ENCODE data around the gene UNK.

UNK gene

DNA sequence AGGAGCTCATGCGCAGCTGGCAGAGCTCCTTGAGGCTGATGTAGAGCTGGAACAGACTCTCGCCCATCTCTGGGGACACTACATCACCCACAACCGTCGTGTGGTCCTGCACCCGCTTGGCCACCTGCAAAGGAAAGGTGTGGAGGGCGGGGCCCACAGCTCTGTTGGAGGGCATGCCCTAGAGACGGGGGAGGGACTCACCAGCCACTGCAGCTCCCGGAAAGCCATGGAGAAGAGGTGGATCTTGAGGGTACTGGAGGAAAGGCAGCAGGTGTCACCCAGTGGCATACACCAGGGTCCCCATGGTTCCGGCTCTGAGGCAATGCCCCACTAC, 51.0 kb downstream of the UNK start:
- TF ChIP-seq TCF12 (IDR thresholded peaks at IDR 0.05; ENCODE audit: low read depth), result no peak
- TF ChIP-seq, protein P1, sequence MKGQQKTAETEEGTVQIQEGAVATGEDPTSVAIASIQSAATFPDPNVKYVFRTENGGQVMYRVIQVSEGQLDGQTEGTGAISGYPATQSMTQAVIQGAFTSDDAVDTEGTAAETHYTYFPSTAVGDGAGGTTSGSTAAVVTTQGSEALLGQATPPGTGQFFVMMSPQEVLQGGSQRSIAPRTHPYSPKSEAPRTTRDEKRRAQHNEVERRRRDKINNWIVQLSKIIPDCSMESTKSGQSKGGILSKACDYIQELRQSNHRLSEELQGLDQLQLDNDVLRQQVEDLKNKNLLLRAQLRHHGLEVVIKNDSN (IDR thresholded peaks at IDR 0.05), result no peak
- TF ChIP-seq EGR1 (IDR thresholded peaks at IDR 0.05), result no peak
- no peak for TF ChIP-seq RAD21 (IDR thresholded peaks at IDR 0.05; ENCODE audit: low read depth)
- no peak for TF ChIP-seq ZBTB7A (IDR thresholded peaks at IDR 0.05; ENCODE audit: low read depth)
- no peak for TF ChIP-seq FOXM1 (IDR thresholded peaks at IDR 0.05; ENCODE audit: borderline replicate concordance, low read depth)
- TF ChIP-seq TAF1 (IDR thresholded peaks at IDR 0.05; ENCODE audit: low read depth), result no peak
- TF ChIP-seq NFIC (IDR thresholded peaks at IDR 0.05), result no peak

DNA sequence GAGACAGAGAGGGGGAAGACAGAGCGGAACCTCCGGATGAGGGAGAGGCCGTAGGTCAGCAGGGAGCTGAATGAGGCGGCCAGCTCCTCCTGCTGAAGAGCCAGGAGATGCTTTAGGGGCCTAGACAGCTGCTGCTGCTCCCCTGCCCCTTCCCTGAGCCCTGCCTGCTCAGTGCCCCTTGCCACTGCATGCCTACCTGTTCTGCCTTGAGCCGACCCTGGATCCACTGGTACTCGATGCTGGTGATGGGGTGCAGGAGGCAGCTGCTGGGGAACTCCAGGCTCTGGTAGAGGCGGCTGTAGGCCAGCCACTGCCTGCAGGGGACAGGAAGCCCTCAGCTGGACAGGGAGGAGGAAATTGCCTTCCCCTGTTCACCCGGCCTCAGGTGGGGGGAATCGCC, 52.0 kb downstream of the UNK start:
- TF ChIP-seq NFIC (IDR thresholded peaks at IDR 0.05) (no peak), TAF1 (IDR thresholded peaks at IDR 0.05; ENCODE audit: low read depth) (no peak), TCF12 (IDR thresholded peaks at IDR 0.05; ENCODE audit: low read depth) (no peak), CEBPB (IDR thresholded peaks at IDR 0.05) (no peak), EGR1 (IDR thresholded peaks at IDR 0.05) (no peak)
- TF ChIP-seq, protein P1 (IDR thresholded peaks at IDR 0.05), result no peak

- TF ChIP-seq FOXM1 (IDR thresholded peaks at IDR 0.05; ENCODE audit: borderline replicate concordance, low read depth) (no peak), TCF12 (IDR thresholded peaks at IDR 0.05; ENCODE audit: low read depth) (no peak), TEAD4 (IDR thresholded peaks at IDR 0.05) (no peak), RAD21 (IDR thresholded peaks at IDR 0.05; ENCODE audit: low read depth) (no peak), EGR1 (IDR thresholded peaks at IDR 0.05) (no peak), EP300 (IDR thresholded peaks at IDR 0.05; ENCODE audit: borderline replicate concordance) (no peak), YY1 (IDR thresholded peaks at IDR 0.05; ENCODE audit: low read depth) (no peak), NFIC (IDR thresholded peaks at IDR 0.05) (no peak), CEBPB (IDR thresholded peaks at IDR 0.05) (no peak), TAF1 (IDR thresholded peaks at IDR 0.05; ENCODE audit: low read depth) (no peak), CREB1 (IDR thresholded peaks at IDR 0.05; ENCODE audit: low read depth) (no peak), ZBTB7A (IDR thresholded peaks at IDR 0.05; ENCODE audit: low read depth) (no peak)
- TF ChIP-seq, protein P2, sequence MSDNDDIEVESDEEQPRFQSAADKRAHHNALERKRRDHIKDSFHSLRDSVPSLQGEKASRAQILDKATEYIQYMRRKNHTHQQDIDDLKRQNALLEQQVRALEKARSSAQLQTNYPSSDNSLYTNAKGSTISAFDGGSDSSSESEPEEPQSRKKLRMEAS (IDR thresholded peaks at IDR 0.05), result no peak
- TF ChIP-seq, protein P1 (IDR thresholded peaks at IDR 0.05), result no peak
- TF ChIP-seq, protein P3, sequence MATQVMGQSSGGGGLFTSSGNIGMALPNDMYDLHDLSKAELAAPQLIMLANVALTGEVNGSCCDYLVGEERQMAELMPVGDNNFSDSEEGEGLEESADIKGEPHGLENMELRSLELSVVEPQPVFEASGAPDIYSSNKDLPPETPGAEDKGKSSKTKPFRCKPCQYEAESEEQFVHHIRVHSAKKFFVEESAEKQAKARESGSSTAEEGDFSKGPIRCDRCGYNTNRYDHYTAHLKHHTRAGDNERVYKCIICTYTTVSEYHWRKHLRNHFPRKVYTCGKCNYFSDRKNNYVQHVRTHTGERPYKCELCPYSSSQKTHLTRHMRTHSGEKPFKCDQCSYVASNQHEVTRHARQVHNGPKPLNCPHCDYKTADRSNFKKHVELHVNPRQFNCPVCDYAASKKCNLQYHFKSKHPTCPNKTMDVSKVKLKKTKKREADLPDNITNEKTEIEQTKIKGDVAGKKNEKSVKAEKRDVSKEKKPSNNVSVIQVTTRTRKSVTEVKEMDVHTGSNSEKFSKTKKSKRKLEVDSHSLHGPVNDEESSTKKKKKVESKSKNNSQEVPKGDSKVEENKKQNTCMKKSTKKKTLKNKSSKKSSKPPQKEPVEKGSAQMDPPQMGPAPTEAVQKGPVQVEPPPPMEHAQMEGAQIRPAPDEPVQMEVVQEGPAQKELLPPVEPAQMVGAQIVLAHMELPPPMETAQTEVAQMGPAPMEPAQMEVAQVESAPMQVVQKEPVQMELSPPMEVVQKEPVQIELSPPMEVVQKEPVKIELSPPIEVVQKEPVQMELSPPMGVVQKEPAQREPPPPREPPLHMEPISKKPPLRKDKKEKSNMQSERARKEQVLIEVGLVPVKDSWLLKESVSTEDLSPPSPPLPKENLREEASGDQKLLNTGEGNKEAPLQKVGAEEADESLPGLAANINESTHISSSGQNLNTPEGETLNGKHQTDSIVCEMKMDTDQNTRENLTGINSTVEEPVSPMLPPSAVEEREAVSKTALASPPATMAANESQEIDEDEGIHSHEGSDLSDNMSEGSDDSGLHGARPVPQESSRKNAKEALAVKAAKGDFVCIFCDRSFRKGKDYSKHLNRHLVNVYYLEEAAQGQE (IDR thresholded peaks at IDR 0.05; ENCODE audit: low read depth), result no peak
Observed at GRCh38 chr17:75837899-75838298, 53.3 kb downstream of the UNK start.

DNA sequence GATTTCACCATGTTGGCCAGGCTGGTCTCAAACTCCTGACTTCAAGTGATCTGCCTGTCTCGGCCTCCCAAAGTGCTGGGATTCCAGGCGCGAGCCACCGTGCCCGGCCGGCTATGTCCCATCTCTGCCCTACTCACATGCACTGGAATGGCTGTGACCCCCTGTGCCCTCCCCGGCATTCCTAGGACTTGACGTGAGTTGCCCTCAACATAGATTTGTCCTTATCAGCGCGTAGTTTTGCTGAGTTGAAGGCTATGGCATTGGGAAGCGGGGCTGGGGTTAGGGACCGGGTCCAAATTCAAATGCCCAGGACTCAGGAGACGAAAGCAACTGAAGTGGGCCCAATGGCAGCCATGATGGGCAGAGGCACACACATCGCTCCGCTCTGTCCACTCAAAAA, 53.8 kb downstream of the UNK start:
- TF ChIP-seq, protein P1 (IDR thresholded peaks at IDR 0.05), result no peak
- no peak for TF ChIP-seq YY1 (IDR thresholded peaks at IDR 0.05; ENCODE audit: low read depth)
- TF ChIP-seq EP300 (IDR thresholded peaks at IDR 0.05; ENCODE audit: borderline replicate concordance), result no peak
- TF ChIP-seq TEAD4 (IDR thresholded peaks at IDR 0.05), result no peak
- TF ChIP-seq RAD21 (IDR thresholded peaks at IDR 0.05; ENCODE audit: low read depth), result no peak
- TF ChIP-seq, protein P2 (IDR thresholded peaks at IDR 0.05), result no peak
- no peak for TF ChIP-seq CREB1 (IDR thresholded peaks at IDR 0.05; ENCODE audit: low read depth)
- no peak for TF ChIP-seq NFIC (IDR thresholded peaks at IDR 0.05)
- no peak for TF ChIP-seq TCF12 (IDR thresholded peaks at IDR 0.05; ENCODE audit: low read depth)
- TF ChIP-seq TAF1 (IDR thresholded peaks at IDR 0.05; ENCODE audit: low read depth), result no peak
- TF ChIP-seq ZBTB7A (IDR thresholded peaks at IDR 0.05; ENCODE audit: low read depth), result no peak
- TF ChIP-seq, protein P3 (IDR thresholded peaks at IDR 0.05; ENCODE audit: low read depth), result no peak
- no peak for TF ChIP-seq FOXM1 (IDR thresholded peaks at IDR 0.05; ENCODE audit: borderline replicate concordance, low read depth)
- no peak for TF ChIP-seq CEBPB (IDR thresholded peaks at IDR 0.05)
- TF ChIP-seq EGR1 (IDR thresholded peaks at IDR 0.05), result no peak

- TF ChIP-seq, protein P3 (IDR thresholded peaks at IDR 0.05; ENCODE audit: low read depth), result no peak
- TF ChIP-seq ZBTB7A (IDR thresholded peaks at IDR 0.05; ENCODE audit: low read depth) (no peak), TAF1 (IDR thresholded peaks at IDR 0.05; ENCODE audit: low read depth) (no peak), EP300 (IDR thresholded peaks at IDR 0.05; ENCODE audit: borderline replicate concordance) (no peak), NFIC (IDR thresholded peaks at IDR 0.05) (no peak)
- TF ChIP-seq, protein P2 (IDR thresholded peaks at IDR 0.05), result no peak
Observed at GRCh38 chr17:75839942-75840798, 55.6 kb downstream of the UNK start.
